ENCODE data around the gene CCDC27.
A peak's percentile ranks its signal among the peaks of the same experiment; 100 is the strongest.
"Not testable (repeated sequence)": the region's sequence is repeated elsewhere in the genome, so short reads cannot be mapped to it uniquely, and the experiment has no call there.

Gene CCDC27

DNA sequence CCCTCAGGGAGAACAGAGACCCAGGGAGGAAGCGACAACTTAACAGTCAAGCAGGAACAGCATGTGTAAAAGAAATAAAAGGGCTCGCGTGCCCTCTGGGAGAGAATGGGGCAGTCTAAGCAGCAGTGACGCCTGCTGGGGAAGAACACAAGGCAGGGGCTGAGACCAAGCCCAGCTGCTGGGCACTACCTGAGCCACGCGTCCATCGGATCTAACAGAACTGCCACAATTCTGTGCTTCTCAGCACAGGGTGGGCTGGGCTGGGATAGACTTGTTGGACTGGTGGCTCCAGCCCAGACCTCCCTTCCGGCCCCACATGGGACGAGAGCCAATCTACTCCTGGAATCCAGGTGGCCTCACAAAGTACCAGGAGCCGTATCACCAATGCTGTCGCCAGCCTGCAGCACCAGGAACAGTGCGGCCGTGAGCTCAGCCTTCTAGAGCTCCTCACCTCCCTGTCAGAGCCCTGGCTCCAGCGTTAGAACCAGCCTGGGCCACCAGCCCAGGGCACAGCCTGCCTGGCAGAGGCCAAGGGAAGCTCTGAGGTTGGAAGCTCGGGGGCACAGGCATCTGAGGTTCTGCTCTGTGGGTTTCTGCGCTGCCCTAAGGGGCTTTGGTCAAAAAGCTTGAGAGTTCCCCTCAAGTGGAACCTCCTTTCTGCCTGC is 36.6 kb downstream of the CCDC27 start:
- no peak for DNase-seq (ENCODE audit: low read depth in 2 of 2, low spot score in 1 of 2)

DNA sequence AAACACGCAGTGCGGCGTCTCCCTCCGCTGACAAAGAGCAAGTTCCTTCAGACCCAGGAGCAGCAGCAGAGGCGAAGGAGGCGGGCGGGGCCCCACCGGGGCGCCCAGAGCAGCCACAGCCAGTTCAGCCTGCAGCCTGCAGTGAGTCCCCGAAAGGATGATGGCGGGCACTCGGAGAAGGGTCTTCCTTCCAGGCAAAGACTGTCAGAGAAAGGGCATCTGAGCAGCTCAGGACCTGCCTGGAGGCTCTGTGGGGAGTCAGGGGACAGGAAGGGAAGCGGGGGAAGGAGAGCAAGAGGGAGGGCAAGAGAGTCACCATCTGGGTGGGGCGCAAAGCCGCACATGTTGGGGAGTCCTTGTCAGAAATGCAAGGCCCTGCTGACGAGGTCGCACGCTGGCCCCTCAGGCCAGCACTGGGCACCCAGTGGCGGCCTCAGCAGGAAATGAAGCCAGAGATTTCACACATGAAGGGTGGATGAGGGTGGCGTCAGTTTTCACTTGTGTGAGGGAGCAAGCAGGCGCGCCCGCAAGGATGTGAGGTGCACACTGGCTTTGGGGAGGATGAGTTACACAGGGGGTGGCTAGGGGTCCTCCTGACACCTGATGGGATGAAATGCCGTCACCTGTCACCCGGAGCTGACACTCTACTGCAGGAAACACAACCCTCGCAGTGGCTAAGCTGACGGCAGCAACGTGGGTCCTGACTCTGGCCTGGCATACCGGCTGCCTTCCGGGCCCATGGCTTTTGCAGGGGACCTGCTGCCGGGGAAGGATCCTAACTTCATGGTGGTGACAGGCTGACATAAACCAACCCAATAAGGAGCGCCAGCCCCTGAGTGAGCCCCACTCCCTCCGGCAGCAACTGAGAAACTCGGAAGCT is 37.4 kb downstream of the CCDC27 start:
- DNase-seq (ENCODE audit: low read depth in 2 of 2, low spot score in 1 of 2) = no peak

DNA sequence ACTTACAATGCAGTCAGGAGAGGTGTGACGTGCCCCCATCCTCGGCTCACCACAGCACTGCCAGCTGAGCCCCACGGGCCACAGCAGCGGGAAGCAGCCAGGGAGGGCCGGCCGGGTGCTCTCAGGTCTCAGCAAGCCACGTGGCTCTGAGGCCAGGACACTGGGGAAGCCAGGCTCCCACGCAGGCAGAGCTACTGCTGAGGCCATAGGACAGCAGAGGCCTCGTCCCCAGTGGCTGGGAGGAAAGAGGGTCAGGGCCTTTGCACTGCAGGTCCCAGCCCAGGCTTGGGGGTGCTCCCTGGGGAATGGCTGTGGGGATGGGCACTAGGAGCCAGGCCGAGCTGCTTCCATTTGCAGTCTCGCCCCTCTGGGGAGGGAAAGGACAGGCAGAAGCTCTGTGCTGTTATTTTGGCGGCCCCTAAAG is 38.3 kb downstream of the CCDC27 start:
- no peak for DNase-seq (ENCODE audit: low read depth in 2 of 2, low spot score in 1 of 2)

GRCh38 chr1:3790952-3791351 is 38.7 kb downstream of the CCDC27 start:
- DNase-seq (ENCODE audit: low read depth in 2 of 2, low spot score in 1 of 2) = no peak

DNA sequence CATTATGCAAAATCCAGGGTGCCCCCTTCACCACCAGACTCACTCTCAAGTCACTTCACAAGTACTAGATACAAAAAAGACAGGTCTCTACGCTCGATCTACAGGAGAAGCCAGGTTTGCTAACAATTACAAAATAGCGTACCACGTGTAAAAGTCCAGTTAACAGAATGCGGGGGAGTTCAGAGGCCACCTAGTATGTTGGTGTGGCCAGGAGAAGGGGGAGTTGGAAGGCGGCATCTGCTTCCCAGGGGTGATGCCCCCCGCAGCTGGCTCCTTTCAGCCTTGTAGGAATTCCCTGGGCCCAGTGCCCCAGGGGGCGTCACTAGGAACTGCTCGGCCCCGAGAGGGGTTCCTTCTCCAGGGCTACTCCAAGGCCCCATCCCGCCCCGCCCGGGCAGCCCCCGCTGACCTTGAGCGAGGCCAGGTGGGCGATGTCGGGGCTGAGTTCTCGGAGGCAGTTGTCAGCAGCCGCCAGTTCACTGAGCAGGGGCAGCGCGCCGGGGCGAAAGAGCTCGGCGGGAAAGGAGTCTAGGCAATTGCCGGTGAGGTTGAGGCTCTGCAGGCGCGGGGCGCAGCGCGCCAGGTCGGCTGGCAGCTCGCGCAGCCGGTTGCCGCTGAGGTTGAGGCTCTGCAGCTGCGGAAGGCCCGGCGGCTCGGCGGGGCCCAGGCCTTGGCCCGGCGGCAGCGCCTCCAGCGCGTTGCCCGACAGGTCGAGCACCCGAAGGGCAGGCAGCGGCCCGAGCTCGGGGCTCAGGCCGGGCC is 43.4 kb downstream of the CCDC27 start:
- no peak for DNase-seq (ENCODE audit: low read depth in 2 of 2, low spot score in 1 of 2)

DNA sequence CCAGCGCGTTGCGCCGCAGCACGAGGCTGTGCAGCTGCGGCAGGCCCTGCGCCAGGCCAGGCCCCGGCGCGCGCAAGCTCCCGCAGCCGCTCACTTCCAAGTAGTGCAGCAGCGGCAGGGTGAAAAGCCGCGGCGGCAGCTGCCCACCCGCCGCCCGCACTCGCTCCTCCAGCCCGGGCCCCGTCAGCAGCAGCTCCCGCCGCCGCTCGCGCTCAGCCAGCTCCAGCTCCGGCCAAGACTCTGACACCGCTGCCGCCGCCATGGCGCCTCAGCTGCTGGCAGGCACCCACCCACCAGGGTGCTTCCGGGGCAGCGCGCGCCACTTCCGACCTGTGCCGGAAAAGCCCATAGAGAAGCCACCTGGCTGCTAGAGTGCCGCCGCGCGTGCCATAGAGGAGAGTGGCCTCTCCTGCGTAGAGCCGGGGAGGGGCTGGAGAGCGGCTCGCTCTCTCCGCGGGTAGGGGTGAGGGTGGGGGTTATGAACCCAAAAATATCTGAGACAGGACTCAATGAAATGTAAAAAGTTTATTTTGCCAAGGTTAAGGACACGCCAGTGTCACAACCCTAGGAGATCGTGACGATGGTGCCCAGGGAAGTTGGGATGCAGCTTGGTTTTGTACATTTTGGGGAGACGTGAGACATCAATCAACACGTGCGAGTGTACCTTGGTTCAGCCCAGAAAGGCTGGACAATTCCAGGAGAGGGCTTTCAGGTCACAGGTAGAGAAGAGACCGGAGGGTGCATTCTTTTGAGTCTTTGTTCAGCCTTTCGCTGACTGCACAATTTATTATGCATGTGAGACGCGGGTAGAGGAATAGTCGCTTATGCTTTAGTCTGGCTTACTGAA is 44.2 kb downstream of the CCDC27 start, which contains the start of gene LRRC47:
Gene LRRC47 (minus strand): TSS at position 284 of the 847 bp plus-strand sequence. CDS start 22 bp downstream, at position 262.
- DNase-seq (ENCODE audit: low read depth in 2 of 2, low spot score in 1 of 2) = peak; percentile 87 to 88

- DNase-seq (ENCODE audit: low read depth in 2 of 2, low spot score in 1 of 2) = no peak
Measured at GRCh38 chr1:3799976-3800685, 47.9 kb downstream of the CCDC27 start.

- not testable (repeated sequence) for DNase-seq (ENCODE audit: low read depth in 2 of 2, low spot score in 1 of 2)
Measured at GRCh38 chr1:3800795-3801194, 48.5 kb downstream of the CCDC27 start.

DNA sequence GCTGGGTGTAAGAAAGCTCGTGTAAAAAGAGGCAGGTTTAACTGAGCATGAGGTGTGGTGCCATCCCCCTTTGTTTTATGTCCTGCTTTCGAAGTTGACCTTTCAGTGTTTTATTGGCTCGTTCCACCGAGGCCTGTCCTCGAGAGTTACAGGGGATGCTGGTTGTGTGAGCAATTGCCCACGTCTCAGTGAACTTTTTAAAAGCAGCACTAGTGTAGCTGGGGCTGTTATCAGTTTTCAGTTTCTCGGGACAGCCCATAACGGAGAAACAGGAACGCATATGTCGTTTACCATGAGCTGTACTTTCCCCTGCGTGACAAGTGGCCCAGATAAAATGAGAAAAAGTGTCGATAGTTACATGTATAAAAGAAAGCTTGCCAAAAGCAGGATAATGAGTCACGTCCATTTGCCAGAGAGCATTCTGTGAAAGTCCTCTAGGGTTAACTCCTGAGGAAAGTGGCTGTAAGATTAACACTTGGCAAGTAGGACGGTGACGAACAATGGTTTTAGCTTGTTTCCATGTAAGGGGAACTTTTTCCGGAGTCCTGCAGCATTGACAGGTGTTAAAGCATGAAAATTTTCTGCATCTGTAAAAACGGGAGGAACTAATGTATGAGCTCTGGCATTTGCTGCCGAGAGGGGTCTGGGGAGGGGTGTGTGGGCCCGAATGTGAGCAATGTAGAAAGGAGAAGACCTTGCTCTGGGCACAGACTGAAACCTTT is 51.8 kb downstream of the CCDC27 start:
- DNase-seq (ENCODE audit: low read depth in 2 of 2, low spot score in 1 of 2) = no peak

DNA sequence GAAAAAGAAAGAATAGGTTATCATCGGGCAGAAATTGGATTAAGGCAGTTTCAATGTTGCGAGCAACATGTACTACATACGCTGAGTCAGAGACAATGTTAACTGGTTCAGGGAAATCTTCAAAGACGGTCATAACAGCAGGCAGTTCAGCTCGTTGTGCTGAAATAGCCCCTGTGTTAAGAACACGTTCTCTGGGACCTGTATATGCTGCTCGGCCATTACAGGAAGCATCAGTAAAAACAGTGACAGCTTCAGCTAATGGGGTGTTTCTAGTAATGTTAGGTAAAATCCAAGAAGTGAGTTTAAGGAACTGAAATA is 52.3 kb downstream of the CCDC27 start:
- DNase-seq (ENCODE audit: low read depth in 2 of 2, low spot score in 1 of 2) = not testable (repeated sequence)

- DNase-seq (ENCODE audit: low read depth in 2 of 2, low spot score in 1 of 2) = no peak
Measured at GRCh38 chr1:3805038-3805437, 52.8 kb downstream of the CCDC27 start.

- no peak for DNase-seq (ENCODE audit: low read depth in 2 of 2, low spot score in 1 of 2)
Measured at GRCh38 chr1:3807769-3808168, 55.5 kb downstream of the CCDC27 start.

DNA sequence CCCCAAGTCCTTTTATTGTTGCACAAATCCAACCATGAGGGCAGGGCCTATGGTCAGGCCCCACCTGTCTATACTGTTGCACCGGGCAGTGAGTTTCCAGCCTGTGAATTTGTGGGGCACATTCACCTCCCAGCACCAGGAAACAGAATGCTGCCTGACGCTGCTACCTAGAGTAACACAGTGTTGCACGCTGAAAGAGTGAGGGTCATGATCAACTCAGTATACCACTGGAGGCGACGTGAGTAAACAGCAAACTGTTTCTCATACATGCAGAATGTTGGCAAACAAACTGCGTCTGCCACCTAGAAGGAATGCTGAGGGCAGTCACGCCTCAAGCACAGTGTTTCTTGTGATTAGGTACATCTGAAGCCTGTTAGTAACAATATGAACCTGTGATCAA is 57.4 kb downstream of the CCDC27 start:
- DNase-seq (ENCODE audit: low read depth in 2 of 2, low spot score in 1 of 2) = no peak

DNA sequence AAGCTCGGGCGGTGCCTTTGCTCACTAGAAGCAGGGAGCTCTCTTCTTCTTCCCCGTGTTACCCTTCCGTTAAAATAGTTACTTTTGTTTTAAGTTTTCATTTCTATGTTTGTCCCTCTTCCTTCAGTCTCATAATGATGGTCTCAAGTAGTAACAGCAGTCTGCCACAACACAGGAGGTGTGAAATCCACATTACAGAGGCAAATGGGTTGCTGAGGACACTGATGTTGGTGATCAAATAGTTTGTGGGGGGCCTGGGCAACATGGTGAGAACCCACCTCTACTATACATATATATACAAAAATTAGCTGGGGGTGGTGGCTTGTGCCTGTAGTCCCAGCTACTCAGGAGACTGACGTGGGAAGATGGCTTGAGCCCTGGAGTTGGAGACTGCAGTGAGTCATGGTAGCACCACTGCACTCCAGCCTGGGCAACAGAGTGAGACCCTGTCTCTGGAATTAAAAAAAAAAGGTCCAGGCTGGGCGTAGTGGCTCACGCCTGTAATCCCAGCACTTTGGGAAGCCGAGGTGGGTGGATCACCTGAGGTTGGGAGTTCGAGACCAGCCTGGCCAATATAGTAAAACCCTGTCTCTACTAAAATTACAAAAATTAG is 58.0 kb downstream of the CCDC27 start:
- DNase-seq (ENCODE audit: low read depth in 2 of 2, low spot score in 1 of 2) = not testable (repeated sequence)

GRCh38 chr1:3811595-3811911 is 59.3 kb downstream of the CCDC27 start:
- DNase-seq (ENCODE audit: low read depth in 2 of 2, low spot score in 1 of 2) = no peak

DNA sequence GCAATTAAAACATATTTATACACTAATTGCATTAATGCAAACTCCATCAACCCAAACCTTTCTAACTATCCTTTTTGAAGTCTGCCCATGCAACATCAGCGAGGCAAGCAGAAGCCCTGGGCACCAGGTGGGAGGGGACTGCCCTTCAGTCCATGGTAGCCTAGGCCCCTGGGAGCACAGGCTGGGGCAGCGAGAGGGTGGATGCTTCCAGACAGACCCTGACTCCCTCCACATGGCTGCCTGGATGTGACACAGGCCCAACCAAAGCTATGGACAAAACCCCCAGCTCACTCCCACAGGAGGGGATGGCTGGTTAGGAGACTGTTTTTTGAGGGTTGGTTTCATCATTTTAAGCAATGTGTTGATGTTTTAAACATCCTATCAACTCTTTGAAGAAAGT is 61.8 kb downstream of the CCDC27 start:
- DNase-seq (ENCODE audit: low read depth in 2 of 2, low spot score in 1 of 2) = no peak

GRCh38 chr1:3814771-3815561 is 62.7 kb downstream of the CCDC27 start:
- DNase-seq (ENCODE audit: low read depth in 2 of 2, low spot score in 1 of 2) = no peak

- DNase-seq (ENCODE audit: low read depth in 2 of 2, low spot score in 1 of 2) = no peak
Measured at GRCh38 chr1:3816331-3817137, 64.3 kb downstream of the CCDC27 start.

All from stimulated activated CD8-positive, alpha-beta memory T cell treated with anti-CD3 and anti-CD28 coated beads, Interleukin-4, amount 100 ng/mL, for 4 hours (primary cell).